GM18508 (cell line): ENCODE data around the gene EYS.

ENCODE experiments used
- ATAC-seq: cut with Tn5 transposase; IDR thresholded peaks from one replicate; pipeline ENCODE4 v1.9.1; 2021; ENCODE audit warnings: moderate number of reproducible peaks; ENCODE audit not compliant: insufficient read depth, unreplicated experiment

Gene EYS

GRCh38 chr6:64895945-64896344 is 811.1 kb downstream of the EYS start:
- ATAC-seq: no peak

- ATAC-seq: no peak
Measured at GRCh38 chr6:64890609-64891008, 816.4 kb downstream of the EYS start.

- ATAC-seq: no peak
Measured at GRCh38 chr6:64889144-64889543, 817.9 kb downstream of the EYS start.

GRCh38 chr6:64874776-64875175 is 832.2 kb downstream of the EYS start:
- no peak for ATAC-seq

- ATAC-seq: no peak
Measured at GRCh38 chr6:64872633-64873032, 834.4 kb downstream of the EYS start.

GRCh38 chr6:64861039-64861651 is 845.9 kb downstream of the EYS start:
- no peak for ATAC-seq

- no peak for ATAC-seq
Measured at GRCh38 chr6:64860203-64860602, 846.8 kb downstream of the EYS start.

- no peak for ATAC-seq
Measured at GRCh38 chr6:64850121-64850520, 856.9 kb downstream of the EYS start.

- ATAC-seq: no peak
Measured at GRCh38 chr6:64848467-64848866, 858.6 kb downstream of the EYS start.

- no peak for ATAC-seq
Measured at GRCh38 chr6:64847396-64847795, 859.6 kb downstream of the EYS start.

- no peak for ATAC-seq
Measured at GRCh38 chr6:64838726-64839125, 868.3 kb downstream of the EYS start.

- ATAC-seq: no peak
Measured at GRCh38 chr6:64831680-64832079, 875.3 kb downstream of the EYS start.

- ATAC-seq: no peak
Measured at GRCh38 chr6:64817525-64817924, 889.5 kb downstream of the EYS start.

GRCh38 chr6:64815718-64816117 is 891.3 kb downstream of the EYS start:
- no peak for ATAC-seq

GRCh38 chr6:64812138-64812537 is 894.9 kb downstream of the EYS start:
- no peak for ATAC-seq

- no peak for ATAC-seq
Measured at GRCh38 chr6:64811119-64811518, 895.9 kb downstream of the EYS start.

- ATAC-seq: no peak
Measured at GRCh38 chr6:64807785-64808184, 899.2 kb downstream of the EYS start.

GRCh38 chr6:64803470-64804166 is 903.4 kb downstream of the EYS start:
- ATAC-seq: no peak

- ATAC-seq: no peak
Measured at GRCh38 chr6:64792534-64792933, 914.5 kb downstream of the EYS start.

- ATAC-seq: no peak
Measured at GRCh38 chr6:64789476-64789875, 917.5 kb downstream of the EYS start.

- ATAC-seq: no peak
Measured at GRCh38 chr6:64786736-64787135, 920.3 kb downstream of the EYS start.

- ATAC-seq: no peak
Measured at GRCh38 chr6:64782877-64783276, 924.1 kb downstream of the EYS start.
